Islet precursor cell (in vitro differentiated cells): ENCODE results near the gene NCCRP1.
A peak's percentile ranks its signal among the peaks of the same experiment; 100 is the strongest.
"Not testable (repeated sequence)": the region's sequence is repeated elsewhere in the genome, so short reads cannot be mapped to it uniquely, and the experiment has no call there.

Source experiments
- DNase-seq: peaks from one replicate; pipeline ENCODE4 v3.0.0-alpha.2; 2018

NCCRP1 gene

GRCh38 chr19:39209196-39209595 lies 12.4 kb downstream of the NCCRP1 start:
- no peak for DNase-seq

GRCh38 chr19:39211731-39212374 lies 15.1 kb downstream of the NCCRP1 start:
- DNase-seq: no peak

GRCh38 chr19:39212375-39212742 lies 15.6 kb downstream of the NCCRP1 start:
- no peak for DNase-seq

- not testable (repeated sequence) for DNase-seq
Observed at GRCh38 chr19:39215323-39215722, 18.6 kb downstream of the NCCRP1 start.

- no peak for DNase-seq
Observed at GRCh38 chr19:39217094-39217493, 20.3 kb downstream of the NCCRP1 start.

- no peak for DNase-seq
Observed at GRCh38 chr19:39218230-39219007, 21.7 kb downstream of the NCCRP1 start.

GRCh38 chr19:39219108-39219507 lies 22.3 kb downstream of the NCCRP1 start:
- DNase-seq: not testable (repeated sequence)

GRCh38 chr19:39223703-39224279 lies 27.0 kb downstream of the NCCRP1 start:
- peak; percentile 67 for DNase-seq

- no peak for DNase-seq
Observed at GRCh38 chr19:39224910-39225309, 28.1 kb downstream of the NCCRP1 start.

GRCh38 chr19:39230096-39230764 lies 33.5 kb downstream of the NCCRP1 start:
- no peak for DNase-seq

- no peak for DNase-seq
Observed at GRCh38 chr19:39232708-39233107, 35.9 kb downstream of the NCCRP1 start.

GRCh38 chr19:39236527-39236926 lies 39.8 kb downstream of the NCCRP1 start:
- DNase-seq: no peak

- peak; percentile 78 for DNase-seq
Observed at GRCh38 chr19:39237200-39238184, 40.7 kb downstream of the NCCRP1 start.

GRCh38 chr19:39238209-39238608 lies 41.4 kb downstream of the NCCRP1 start:
- DNase-seq: no peak

- no peak for DNase-seq
Observed at GRCh38 chr19:39238944-39239343, 42.2 kb downstream of the NCCRP1 start.

- DNase-seq: no peak
Observed at GRCh38 chr19:39240421-39240820, 43.7 kb downstream of the NCCRP1 start.

GRCh38 chr19:39243741-39244140 lies 47.0 kb downstream of the NCCRP1 start:
- not testable (repeated sequence) for DNase-seq

- DNase-seq: not testable (repeated sequence)
Observed at GRCh38 chr19:39244410-39245100, 47.8 kb downstream of the NCCRP1 start, which contains the start of gene IFNL3. Gene IFNL3, minus strand, starts transcription at chr19:39245006. Its CDS starts 39 bp downstream, at chr19:39244967.

GRCh38 chr19:39245166-39245565 lies 48.4 kb downstream of the NCCRP1 start:
- not testable (repeated sequence) for DNase-seq

GRCh38 chr19:39246951-39247669 lies 50.3 kb downstream of the NCCRP1 start:
- peak; percentile 63 for DNase-seq
